A204.1 (cell line): ENCODE data around the gene RPL36AL.
"Not testable (repeated sequence)": the region's sequence is repeated elsewhere in the genome, so short reads cannot be mapped to it uniquely, and the experiment has no call there.

Experiments used
- FAIRE-seq: peaks from 2 replicates; lab custom pipeline; 2012; peaks lifted over from hg19 to GRCh38; lab: Jason Lieb, UNC

Gene RPL36AL

DNA sequence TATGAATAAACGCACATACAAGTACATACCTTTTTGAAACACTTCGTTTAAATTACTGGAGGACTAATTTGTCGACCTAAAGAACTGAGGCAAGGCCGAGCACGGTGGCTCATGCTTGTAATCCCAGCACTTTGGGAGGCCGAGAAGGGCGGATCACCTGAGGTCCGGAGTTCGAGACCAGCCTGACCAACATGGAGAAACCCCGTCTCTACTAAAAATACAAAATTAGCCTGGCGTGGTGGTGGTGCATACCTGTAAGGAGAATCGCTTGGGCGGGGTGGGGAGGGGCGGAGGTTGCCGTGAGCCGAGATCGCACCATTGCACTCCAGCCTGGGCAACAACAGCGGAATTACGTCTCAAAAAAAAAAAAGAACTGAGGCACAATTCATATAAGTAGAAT lies 1.2 kb downstream of the RPL36AL start:
- not testable (repeated sequence) for FAIRE-seq

DNA sequence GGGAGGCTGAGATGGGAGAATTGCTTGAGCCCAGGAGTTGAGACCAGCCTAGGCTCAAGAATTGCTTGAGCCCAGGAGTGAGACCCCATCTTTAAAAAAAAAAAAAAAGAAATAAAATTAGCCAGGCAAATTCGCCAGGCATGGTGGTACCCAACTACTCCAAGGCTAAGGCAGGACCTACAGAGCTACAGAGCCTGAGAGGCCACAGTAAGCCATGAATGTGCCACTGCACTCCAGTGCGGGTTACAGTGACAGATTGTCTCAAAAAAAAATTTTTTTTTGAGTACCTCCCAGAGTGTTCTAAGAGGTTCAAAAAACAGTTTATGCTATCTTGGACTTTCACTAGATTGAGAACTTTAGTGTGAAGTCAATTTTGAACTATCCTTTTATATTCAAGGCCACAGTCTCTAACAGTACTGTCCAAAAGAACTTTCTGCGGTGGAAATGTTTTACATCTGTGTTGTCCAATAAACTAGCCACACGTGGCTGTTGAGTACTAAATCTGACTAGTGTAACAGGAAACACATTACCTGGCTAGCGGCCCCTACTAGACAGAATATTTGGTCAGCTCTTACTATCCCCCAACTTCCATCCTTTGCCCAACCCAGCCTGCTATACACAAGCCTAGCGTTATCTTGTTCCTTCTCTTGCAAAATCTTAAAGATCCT lies 2.4 kb downstream of the RPL36AL start:
- no peak for FAIRE-seq

DNA sequence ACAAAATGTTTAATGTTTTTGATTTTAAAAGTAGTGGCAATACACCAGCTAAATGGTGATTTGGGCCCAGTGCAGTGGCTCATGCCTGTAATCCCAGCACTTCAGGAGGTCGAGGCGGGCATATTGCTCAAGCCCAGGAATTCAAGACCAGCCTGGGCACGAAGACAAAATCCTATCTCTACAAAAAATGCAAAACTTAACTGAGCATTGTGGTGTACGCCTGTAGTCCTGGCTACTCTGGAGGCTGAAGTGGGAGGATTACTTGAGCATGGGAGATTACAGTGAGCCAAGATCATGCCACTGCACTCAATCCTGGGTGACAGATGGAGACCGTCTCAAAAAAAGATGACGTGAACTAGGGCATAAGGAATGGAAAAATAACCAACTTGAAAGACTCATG lies 4.7 kb downstream of the RPL36AL start:
- FAIRE-seq, result no peak

DNA sequence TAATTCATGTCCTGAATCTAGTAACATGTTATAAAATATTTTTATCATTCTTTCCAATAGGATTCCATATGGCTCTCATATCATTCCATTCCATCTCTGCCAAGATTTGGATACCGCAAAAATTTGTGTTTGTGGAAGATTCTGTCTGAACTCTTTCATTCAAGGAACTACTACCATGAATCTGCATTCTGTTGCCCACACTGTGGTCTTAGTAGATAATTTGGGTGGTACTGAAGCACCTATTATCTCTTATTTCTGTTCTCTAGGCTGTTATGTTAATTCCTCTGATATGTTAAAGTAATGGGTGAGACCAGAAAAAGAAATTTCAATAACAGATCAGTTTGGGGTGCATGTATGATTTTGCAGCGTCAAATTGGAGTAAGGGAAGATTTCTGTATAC lies 6.2 kb downstream of the RPL36AL start:
- no peak for FAIRE-seq

DNA sequence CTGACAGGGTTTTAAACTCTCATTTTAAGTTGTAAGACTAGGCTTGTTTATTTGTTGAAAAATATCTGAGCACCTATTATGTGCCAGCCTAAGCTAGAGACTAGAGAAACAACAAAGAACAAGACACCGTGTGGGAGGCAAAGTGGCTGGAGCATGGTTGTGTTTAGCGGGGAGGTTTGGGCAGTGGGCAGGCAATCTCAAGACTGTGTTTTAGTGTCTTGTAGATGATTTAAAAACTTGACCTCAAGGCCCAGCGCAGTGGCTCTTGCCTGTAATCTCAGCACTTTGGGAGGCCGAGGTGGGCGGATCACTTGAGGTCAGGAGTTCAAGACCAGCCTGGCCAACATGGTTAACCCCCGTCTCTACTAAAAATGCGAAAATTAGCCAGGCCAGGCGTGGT lies 7.8 kb downstream of the RPL36AL start:
- no peak for FAIRE-seq

DNA sequence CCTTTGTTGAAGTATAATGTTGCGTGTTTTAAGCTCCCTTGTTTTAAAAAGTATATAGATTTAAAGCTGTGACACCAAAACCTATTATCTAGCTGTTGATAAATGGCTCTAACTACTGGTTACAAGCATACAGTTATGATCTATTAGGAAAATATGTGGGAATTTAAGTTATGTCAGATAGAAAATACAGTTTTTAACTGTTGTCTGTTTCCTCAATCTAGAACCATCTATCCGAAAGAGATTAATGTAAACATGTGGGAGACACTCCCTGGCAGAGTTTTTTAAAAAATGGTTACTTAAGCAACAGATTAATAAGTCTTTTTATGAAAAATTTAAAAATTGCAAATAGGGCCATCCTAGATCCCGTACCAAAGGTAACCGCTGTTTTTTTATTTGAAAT lies 8.2 kb downstream of the RPL36AL start:
- no peak for FAIRE-seq

DNA sequence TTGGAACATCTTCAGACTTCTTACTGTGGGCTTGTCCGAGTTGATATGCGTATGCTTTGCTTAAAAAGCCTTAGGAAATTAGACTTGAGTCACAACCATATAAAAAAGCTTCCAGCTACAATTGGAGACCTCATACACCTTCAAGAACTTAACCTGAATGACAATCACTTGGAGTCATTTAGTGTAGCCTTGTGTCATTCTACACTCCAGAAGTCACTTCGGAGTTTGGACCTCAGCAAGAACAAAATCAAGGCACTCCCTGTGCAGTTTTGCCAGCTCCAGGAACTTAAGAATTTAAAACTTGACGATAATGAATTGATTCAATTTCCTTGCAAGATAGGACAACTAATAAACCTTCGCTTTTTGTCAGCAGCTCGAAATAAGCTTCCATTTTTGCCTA lies 12.8 kb downstream of the RPL36AL start:
- FAIRE-seq, result no peak

DNA sequence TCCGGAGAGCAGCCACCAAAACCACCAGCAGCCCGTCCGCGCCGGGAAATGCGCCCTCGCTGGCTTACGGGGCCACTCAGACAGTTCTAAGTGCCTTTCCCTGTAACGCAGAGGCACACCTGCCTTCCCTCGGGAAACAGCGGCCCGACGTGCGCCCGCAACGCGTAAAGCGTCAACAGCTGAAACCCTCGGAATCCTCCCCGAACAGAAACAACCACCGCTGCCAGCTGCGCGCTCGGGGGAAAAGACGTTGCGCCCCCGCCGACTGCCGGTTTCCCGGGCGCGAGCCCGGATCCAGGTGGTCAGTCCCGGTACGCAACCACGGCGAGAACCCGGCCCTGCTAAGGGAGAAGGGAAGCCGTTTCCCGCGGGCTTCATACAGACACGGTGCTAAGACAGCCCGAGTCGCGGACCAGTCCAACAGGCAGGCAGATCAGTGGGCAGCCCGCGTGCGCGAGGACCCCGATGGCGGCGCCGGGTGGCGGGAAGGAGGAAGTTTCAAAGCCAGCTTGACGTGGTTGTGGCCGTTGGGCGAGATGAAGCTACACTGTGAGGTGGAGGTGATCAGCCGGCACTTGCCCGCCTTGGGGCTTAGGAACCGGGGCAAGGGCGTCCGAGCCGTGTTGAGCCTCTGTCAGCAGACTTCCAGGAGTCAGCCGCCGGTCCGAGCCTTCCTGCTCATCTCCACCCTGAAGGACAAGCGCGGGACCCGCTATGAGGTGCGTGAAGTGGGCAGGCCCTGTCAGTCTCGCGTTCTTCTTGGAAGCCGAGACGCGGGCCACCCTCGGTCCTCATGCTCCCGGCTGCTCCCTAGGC lies 21.7 kb downstream of the RPL36AL start, which contains the start of gene LRR1:
Gene LRR1, plus strand, starts transcription at position 456 of the 816 bp plus-strand sequence. Its CDS starts 81 bp downstream, at position 537.
- no peak for FAIRE-seq

DNA sequence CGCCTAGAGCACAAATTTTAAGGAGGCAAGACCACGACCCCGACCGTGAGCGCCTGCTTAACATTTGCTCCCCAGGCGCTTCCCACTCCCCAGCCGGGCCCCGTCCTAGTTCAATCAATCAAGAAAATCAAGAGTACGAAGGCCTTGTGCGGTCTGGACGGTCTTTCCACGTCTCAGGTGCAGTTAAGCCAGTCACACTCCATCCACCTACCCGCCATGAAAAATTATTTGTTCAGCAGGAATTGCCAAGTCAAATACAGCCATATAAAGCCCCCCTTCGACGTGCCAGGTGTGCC lies 22.3 kb downstream of the RPL36AL start:
- no peak for FAIRE-seq

DNA sequence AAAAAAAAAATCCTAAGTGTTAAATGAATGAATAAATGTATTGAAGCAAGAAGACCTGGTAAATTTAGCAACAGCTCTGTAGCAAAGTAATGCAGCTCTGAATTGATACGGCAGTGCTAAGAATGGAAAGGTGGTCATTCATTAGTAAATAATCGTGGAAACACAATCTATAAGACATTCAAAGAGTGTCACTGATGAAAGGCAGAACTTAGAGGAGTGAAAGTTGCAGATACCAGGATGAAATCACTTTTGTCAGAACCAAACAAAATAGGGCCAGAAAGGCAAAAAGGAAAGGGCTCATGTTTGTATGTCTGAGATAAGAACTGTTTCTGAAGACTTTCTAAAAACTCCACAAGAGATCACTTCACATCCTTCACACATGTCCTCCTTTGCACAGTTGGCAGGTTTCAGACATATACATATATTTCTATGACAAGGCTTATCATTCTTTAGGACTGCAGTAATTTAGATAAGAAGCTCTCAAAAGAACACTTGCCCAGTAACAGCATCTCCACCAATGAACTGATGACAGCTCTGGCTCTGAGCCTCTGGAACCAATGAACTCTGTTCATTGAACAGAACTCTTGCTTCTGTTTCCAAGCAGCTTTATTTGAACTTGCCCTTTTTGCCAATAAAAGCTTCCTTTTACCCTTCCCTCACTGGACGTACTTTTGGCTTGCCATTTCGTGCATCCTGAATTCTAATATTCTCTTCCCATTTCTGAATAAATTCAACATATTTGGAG lies 25.9 kb downstream of the RPL36AL start:
- peak; percentile 95 for FAIRE-seq

DNA sequence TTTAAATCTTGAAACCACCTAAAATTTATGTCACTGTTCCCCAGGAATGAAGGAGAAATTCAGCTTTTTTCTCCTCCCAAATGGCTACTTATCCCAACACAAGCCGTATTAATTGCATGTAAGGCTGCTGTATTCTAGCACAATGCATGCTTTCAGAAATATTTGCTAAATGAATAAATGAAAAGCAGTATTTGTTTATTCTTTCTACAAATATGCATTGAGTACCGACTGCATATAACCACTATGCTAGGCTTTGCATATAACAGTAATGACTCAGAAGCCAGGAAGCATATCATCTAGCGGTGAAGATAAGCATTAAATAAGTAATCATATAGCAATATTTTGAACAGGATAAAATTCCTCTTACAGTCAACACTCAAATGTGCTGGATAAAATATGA lies 27.4 kb downstream of the RPL36AL start:
- FAIRE-seq, result peak; percentile 81

DNA sequence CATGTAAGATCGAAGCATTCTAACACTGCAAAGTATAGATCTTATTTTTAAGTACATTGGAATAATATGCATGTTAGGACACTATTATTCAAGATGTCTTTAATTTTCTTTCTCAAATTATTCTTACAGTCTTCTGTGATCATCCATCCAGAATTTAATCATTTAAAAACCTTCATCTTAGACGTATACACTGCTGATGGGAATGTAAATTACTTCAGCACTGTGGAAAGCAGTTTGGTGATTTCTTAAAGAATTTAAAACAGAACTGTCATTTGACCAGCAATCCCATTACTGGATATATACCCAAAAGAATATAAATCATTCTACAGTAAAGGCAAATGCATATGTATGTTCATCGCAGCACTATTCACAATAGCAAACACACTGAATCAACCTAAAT lies 31.0 kb downstream of the RPL36AL start:
- no peak for FAIRE-seq

DNA sequence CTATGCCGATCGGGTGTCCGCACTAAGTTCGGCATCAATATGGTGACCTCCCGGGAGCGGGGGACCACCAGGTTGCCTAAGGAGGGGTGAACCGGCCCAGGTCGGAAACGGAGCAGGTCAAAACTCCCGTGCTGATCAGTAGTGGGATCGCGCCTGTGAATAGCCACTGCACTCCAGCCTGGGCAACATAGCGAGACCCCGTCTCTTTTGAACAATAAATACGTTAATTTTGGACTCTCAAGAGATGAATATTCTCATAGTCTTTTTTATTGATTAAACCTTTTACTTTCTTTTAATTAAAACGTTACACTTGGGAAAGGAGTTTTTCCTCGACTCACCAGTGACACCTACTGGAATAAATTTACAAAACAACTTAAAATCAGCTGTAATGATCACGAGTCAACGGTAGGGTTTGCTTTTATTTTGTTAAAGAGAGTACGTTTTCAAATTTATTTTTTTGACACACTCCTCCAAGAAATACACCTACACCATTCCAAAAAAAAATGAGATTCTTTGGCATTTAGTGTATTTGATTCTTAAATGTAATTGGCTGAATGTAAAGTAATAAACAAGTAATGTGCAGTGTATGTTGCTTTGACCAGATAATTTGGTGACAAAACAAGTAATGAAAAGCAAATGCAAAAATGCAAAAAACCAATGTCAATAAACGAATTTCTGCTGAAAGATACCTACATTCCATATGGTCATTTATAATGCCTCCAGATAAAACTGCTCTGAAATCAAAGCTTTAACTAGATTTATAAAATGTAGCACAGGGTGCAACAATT lies 33.6 kb downstream of the RPL36AL start:
- FAIRE-seq, result peak; percentile 96

DNA sequence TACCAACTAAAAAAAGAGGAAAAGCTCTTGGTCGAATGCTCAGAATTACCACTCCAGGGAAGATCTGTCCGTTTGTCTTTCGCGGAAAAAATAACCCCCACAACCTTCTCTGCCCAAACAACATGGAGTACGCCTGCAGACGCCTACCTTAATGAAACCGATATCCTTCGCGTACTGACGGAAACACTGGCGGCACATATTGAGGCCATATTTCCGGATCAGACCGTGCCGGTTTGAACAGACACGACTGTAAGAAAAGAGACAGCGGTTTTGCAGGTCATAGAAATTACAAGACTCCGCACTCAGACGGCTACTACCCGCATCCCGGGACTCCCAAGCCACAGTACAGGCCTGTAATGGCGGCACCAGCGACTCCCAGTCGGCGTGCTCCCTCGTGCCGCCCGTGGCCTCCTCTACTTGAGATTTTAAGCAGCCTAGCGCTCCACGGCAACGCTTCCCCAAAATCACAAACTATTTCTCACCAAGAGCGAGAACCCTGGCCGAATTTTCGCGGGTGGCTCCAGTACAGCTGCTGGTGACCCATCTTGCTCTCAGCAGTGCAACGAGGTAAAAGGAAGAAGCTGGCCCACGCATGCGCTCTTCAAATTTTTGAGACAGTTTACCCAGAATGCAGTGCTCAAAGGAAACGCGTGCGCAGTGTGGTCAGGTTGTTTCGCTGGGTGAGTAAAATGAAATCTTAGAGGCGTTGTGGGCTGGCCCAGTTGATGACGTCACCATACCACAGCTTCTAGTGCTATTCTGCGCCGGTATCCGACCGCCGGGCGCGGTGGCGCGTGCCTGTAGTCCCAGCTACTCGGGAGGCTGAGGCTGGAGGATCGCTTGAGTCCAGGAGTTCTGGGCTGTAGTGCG lies 34.4 kb downstream of the RPL36AL start, which contains the start of gene RPS29:
Gene RPS29, minus strand, starts transcription at position 578 of the 870 bp plus-strand sequence. Its CDS starts 34 bp downstream, at position 544.
- peak; percentile 95 for FAIRE-seq

DNA sequence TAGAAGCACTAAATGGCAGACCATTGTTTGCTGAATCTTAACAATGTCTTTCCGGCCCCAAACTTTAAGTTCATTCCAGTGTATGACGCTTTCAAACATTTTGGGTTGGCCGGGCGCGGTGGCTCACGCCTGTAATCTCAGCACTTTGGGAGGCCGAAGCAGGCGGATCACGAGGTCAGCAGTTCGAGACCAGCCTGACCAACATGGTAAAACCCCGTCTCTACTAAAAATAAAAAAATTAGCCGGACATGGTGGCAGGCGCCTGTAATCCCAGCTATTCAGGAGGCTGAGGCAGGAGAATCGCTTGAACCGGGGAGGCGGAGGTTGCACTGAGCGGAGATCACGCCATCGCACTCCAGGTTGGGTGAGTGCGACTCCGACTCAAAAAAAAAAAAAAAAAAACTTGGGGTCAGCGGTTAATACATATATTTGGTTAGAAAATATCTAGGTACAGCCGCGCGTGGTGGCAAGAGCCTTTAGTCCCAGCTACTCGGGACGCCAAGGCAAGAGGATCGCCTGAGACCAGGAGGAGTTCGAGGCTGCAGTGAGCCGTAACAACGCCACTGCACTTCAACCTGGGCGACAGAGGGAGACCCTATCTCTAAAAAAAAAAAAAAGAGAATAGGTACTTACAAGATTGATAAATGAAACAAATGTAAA lies 35.3 kb downstream of the RPL36AL start:
- not testable (repeated sequence) for FAIRE-seq

DNA sequence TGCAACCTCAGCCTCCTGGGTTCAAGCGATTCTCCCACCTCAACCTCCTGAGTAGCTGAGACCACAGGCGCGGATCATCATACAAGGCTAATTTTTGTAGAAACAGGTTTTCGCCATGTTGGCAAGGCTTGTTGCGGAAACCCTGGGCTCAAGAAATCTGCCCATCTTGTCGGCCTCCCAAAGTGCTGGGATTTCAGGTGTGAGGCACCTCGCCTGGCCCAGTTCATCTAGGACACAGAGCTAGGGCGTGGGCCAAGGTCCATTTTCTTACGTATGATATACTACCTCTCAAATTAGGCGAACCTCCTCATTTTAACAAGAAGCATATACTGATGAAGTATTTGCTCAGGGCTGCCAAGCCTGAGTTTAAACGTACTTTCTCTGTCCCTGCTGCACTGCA lies 36.4 kb downstream of the RPL36AL start:
- no peak for FAIRE-seq

DNA sequence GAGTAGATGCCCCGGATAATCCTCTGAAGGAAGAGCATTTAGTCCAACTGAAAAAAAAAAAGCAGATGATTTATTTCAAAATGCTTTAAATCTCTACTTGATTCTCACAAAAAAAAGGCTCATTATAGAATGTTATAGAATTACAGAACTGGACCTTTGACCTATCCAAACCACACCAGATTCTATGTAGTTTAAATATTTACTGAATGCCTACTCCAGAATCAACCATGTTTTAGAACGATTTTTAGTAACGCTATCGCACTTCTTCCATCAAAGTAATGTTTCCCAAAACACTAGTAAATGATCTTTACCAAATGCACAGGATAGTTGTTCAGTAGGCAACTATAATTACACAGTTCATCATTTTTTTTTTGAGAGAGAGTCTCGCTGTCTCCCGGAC lies 36.8 kb downstream of the RPL36AL start:
- FAIRE-seq, result no peak

DNA sequence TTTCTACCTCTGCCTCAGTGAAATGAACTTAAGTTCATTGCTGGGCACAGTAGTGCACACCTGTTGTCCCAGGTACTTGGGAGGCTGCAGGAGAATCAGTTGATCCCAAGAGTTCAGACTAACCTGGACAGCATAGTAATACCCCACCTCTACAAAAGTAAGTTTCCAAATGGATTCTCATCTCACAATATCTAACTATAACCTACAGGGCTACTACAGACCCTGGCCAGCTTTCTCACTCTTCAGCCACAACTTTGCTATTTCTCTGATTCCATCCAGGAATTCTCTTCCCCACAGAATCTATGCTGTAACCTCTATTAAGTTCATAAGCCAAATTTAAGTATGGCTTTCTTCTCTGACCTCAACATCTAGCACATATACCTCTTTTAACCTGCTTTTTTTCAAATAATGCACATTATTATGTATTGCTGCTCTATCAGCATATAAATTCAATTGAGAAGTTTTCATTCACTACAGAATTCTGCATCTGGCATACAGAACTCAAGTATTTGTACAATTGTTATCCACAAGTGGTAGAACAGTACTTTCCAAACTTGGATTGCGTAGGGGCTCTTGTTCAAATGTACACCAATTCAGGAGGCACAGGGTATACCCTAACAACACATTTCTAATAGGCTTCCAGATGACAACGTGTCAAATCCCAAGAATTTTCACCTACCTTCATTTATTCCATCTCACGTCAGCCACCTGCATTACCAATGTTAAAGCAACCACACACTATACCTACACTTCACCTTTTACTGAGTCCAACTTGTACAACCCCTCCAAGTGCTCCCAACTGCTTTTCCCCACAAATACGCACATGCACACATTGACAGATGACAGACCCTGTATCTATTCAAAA lies 38.1 kb downstream of the RPL36AL start:
- no peak for FAIRE-seq

DNA sequence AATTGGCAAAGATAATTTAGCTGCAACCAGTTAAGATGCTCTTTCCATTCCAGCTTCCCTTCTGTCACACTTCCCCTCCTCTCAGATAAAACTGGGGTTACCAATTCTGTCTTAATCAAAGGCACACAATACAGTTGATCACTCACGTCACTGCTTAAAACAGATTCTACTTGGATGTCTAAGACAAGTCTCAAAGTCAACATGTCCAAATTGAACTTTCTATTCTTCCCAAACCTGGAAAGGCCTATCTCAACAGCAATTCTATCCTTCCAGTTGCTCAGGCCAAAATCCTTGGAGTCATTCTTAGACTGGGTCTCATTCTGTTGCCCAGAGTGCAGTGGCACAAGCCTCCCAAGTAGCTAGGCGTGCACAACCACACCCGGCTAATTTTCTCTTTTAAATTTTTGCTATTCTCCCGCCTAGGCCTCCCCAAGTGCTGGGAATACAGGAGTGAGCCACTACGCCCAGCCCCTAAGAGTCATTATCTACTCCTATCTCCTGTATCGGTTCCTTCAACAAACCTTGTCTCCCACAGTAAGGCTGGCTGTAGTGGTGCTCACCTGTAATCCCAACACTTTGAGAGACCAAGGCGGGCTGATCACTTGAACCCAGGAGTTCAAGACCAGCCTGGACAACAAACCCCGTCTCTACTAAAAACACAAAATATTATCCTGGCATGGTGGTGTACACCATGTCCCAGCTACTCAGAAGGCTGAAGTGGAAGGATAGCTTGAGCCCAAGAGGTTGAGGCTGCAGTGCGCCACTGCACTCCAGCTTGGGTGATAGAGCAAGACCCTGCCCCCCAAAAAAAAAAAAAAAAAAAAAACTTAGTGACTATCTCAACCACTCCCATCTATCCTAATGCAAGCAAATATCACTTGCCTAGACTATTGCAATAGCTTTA lies 39.0 kb downstream of the RPL36AL start:
- FAIRE-seq, result no peak
